ENCODE results near the gene BAD. TPM values are rescaled to one million over a fixed set of nuclear protein-coding genes. Genes with fewer than 3 reads are reported as not detected.

BAD gene
- total RNA-seq, 1 donor from 2014 or later, result 43.6 TPM

- Histone ChIP-seq H3K27ac (ENCODE audit: low read depth, low read length) (no peak overlapping the region), H3K9ac (ENCODE audit: low read length) (no peak overlapping the region), H3K4me2 (ENCODE audit: low read length) (no peak overlapping the region), H2AFZ (ENCODE audit: low read depth, low read length) (no peak overlapping the region), H3K9me3 (ENCODE audit: insufficient read depth, low read depth, low read length) (no peaks in the 10 kb centered on the region), H3K27me3 (ENCODE audit: insufficient read depth, low read length) (no peaks in the 10 kb centered on the region), H3K36me3 (ENCODE audit: insufficient read depth, low read length) (peaks cover 11% of the 10 kb centered on the region), H3K79me2 (ENCODE audit: insufficient read depth, low read length) (peaks cover 3% of the 10 kb centered on the region), H3K4me1 (ENCODE audit: insufficient read depth, low read length) (peaks cover 44% of the 10 kb centered on the region), H4K20me1 (ENCODE audit: insufficient read depth, low read length) (peaks cover 22% of the 10 kb centered on the region), H3K4me3 (ENCODE audit: insufficient read depth, low read depth, low read length) (no peak overlapping the region)
- H3K9me3 Mint-ChIP-seq (ENCODE audit: unreplicated experiment), result no peaks in the 10 kb centered on the region
- H3K27me3 Mint-ChIP-seq (ENCODE audit: low read depth, unreplicated experiment), result no peaks in the 10 kb centered on the region
- peak overlapping the region; percentile 86 for H3K27ac Mint-ChIP-seq (ENCODE audit: unreplicated experiment)
- DNase-seq (ENCODE audit: low read depth) (no peak), FAIRE-seq (no peak)
- H3K4me1 Mint-ChIP-seq (ENCODE audit: low read depth, unreplicated experiment), result peaks cover 23% of the 10 kb centered on the region
- peaks cover 5% of the 10 kb centered on the region for H3K36me3 Mint-ChIP-seq (ENCODE audit: low read depth, unreplicated experiment)
- TF ChIP-seq CTCF (IDR thresholded peaks at IDR 0.05; ENCODE audit: insufficient read depth, low read depth, low read length) (no peak), EZH2 (IDR thresholded peaks at IDR 0.05; ENCODE audit: insufficient read depth, low read length) (no peak)
- no peak overlapping the region for H3K4me3 Mint-ChIP-seq (ENCODE audit: unreplicated experiment)
These were observed 17.1 kb downstream of the BAD start for GRCh38 chr11:64267207-64267945.

- H3K27me3 ChIP-seq (ENCODE audit: insufficient read depth, low read length), result no peaks in the 10 kb centered on the region
- Mint-ChIP-seq H3K36me3 (ENCODE audit: low read depth, unreplicated experiment) (peaks cover 8% of the 10 kb centered on the region), H3K27me3 (ENCODE audit: low read depth, unreplicated experiment) (no peaks in the 10 kb centered on the region), H3K27ac (ENCODE audit: unreplicated experiment) (no peak overlapping the region), H3K9me3 (ENCODE audit: unreplicated experiment) (no peaks in the 10 kb centered on the region), H3K4me1 (ENCODE audit: low read depth, unreplicated experiment) (peaks cover 19% of the 10 kb centered on the region), H3K4me3 (ENCODE audit: unreplicated experiment) (no peak overlapping the region)
- DNase-seq (ENCODE audit: low read depth), result no peak
- TF ChIP-seq EZH2 (IDR thresholded peaks at IDR 0.05; ENCODE audit: insufficient read depth, low read length) (no peak), CTCF (IDR thresholded peaks at IDR 0.05; ENCODE audit: insufficient read depth, low read depth, low read length) (no peak)
- no peak overlapping the region for H3K9ac ChIP-seq (ENCODE audit: low read length)
- peaks cover 11% of the 10 kb centered on the region for H3K36me3 ChIP-seq (ENCODE audit: insufficient read depth, low read length)
- peaks cover 22% of the 10 kb centered on the region for H4K20me1 ChIP-seq (ENCODE audit: insufficient read depth, low read length)
- H3K4me2 ChIP-seq (ENCODE audit: low read length), result no peak overlapping the region
- no peaks in the 10 kb centered on the region for H3K79me2 ChIP-seq (ENCODE audit: insufficient read depth, low read length)
- H3K4me3 ChIP-seq (ENCODE audit: insufficient read depth, low read depth, low read length), result no peak overlapping the region
- no peak overlapping the region for H3K27ac ChIP-seq (ENCODE audit: low read depth, low read length)
- FAIRE-seq, result no peak
- no peaks in the 10 kb centered on the region for H3K9me3 ChIP-seq (ENCODE audit: insufficient read depth, low read depth, low read length)
- H2AFZ ChIP-seq (ENCODE audit: low read depth, low read length), result no peak overlapping the region
- H3K4me1 ChIP-seq (ENCODE audit: insufficient read depth, low read length), result peaks cover 37% of the 10 kb centered on the region
These were observed 18.1 kb downstream of the BAD start for GRCh38 chr11:64266339-64266738.

Measured in astrocyte (in vitro differentiated cells and primary cell).